ENCODE data around the gene FAM20A. TPM values are rescaled to one million over a fixed set of nuclear protein-coding genes. Genes with fewer than 3 reads are reported as not detected.

FAM20A gene
- total and polyA plus RNA-seq, 9 of the 15 experiments (the other 6 are each of a cell fraction or from before 2014, with no cell fraction given) = 0.07 TPM; not detected in 8

DNA sequence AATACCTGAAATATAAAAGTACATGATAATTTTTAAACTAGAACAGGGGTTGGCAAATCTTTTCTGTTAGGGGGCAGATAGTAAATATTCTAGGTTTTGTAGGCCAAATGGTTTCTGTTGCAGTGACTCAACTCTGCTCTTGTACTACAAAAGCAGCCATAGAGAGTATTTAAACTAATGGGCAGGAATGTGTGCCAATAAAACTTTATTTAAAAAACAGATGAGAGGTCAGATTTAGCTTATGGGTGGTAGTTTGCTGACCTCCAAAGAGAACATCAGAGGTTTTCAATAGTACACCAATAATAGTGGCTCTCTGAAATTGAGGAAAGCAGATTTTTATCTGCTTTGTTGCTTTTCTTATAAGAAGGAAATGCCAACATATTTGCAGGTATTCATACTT, 15.2 kb upstream of the FAM20A start:
- POLR2A ChIA-PET = no interaction called here

More for the DNA sequence above, 15.2 kb upstream of the FAM20A start:
- no peak for DNase-seq (ENCODE audit: extremely low read depth in 1 of 4, low spot score in 3 of 4)
- Histone ChIP-seq H2AFZ (ENCODE audit: low read depth, low read length) (no peak overlapping the region), H3K9ac (ENCODE audit: insufficient read depth in 1 of 2, low read depth in 2 of 2, low read length in 2 of 2) (no peak overlapping the region), H3K9me3 (replicated peaks; ENCODE audit: control insufficient read depth, insufficient read depth, low read depth, low read length) (no peaks in the 10 kb centered on the region), H3K4me3 (no peak overlapping the region), H3K4me1 (replicated peaks in 1 of 2; ENCODE audit: control insufficient read depth in 2 of 2, insufficient read depth in 2 of 2, low read length in 2 of 2) (no peaks in the 10 kb centered on the region), H3K79me2 (ENCODE audit: control insufficient read depth, insufficient read depth, low read length) (no peaks in the 10 kb centered on the region), H3K27ac (ENCODE audit: extremely low read depth, low read depth, low read length) (no peak overlapping the region), H3K36me3 (ENCODE audit: control insufficient read depth, insufficient read depth, low read length) (no peaks in the 10 kb centered on the region), H4K20me1 (replicated peaks; ENCODE audit: control insufficient read depth, insufficient read depth, low read length) (no peaks in the 10 kb centered on the region), H3K4me2 (ENCODE audit: insufficient read depth, low read length) (no peak overlapping the region), H3K27me3 (ENCODE audit: control insufficient read depth in 2 of 2, insufficient read depth in 2 of 2, low read length in 2 of 2) (no peaks in the 10 kb centered on the region), H3K9me1 (ENCODE audit: control insufficient read depth, insufficient read depth, low read length) (no peaks in the 10 kb centered on the region)
- in situ Hi-C loops (cut with MboI) (no loop called here), intact Hi-C loops (cut with micrococcal nuclease) (no loop called here)
- ATAC-seq = no peak
- FAIRE-seq = no peak
- CTCF ChIA-PET (ENCODE audit: low intra/inter-chr PET ratio) = no interaction called here
- no TSS peak for BruUV-seq (replicated peaks)
- TF ChIP-seq ZBTB40 (IDR thresholded peaks at IDR 0.05) = peak; percentile 91
- TF ChIP-seq ZBTB40 (CRISPR knock-in tag; IDR thresholded peaks at IDR 0.05) = peak; percentile 65
- TF ChIP-seq PHF8 (IDR thresholded peaks at IDR 0.05; ENCODE audit: borderline replicate concordance, low read length) = no peak
- no peak for TF ChIP-seq KDM5B (IDR thresholded peaks at IDR 0.05; ENCODE audit: insufficient replicate concordance, low read depth, low read length)
- no peak for TF ChIP-seq PCBP2 (IDR thresholded peaks at IDR 0.05; ENCODE audit: low read depth, low read length, poor library complexity, severe bottlenecking)

All from K562 (cell line).